Stimulated activated CD8-positive, alpha-beta memory T cell treated with anti-CD3 and anti-CD28 coated beads, Interleukin-4, amount 100 ng/mL, for 24 hours (primary cell): ENCODE data around the gene ISCA2.
"Not testable (repeated sequence)": the region's sequence is repeated elsewhere in the genome, so short reads cannot be mapped to it uniquely, and the experiment has no call there.

ENCODE experiments used
- DNase-seq: peaks from one replicate; pipeline ENCODE4 v3.0.0-alpha.2; 2020; ENCODE audit warnings: low read depth

ISCA2 gene

GRCh38 chr14:74493343-74494261 is at the start of gene ISCA2:
ISCA2 (plus strand) TSS chr14:74493765; CDS start chr14:74493775, 10 bp downstream.
- peak; percentile 100 for DNase-seq

- DNase-seq: no peak
These were observed 48.7 kb upstream of the ISCA2 start for GRCh38 chr14:74444866-74445265.

GRCh38 chr14:74454397-74454796 is 39.2 kb upstream of the ISCA2 start:
- not testable (repeated sequence) for DNase-seq

- DNase-seq: no peak
These were observed 36.6 kb upstream of the ISCA2 start for GRCh38 chr14:74456684-74457564.

GRCh38 chr14:74457565-74457895 is 36.0 kb upstream of the ISCA2 start:
- no peak for DNase-seq

- DNase-seq: peak; percentile 2
These were observed 34.1 kb upstream of the ISCA2 start for GRCh38 chr14:74459289-74459946.

GRCh38 chr14:74459976-74460375 is 33.6 kb upstream of the ISCA2 start:
- DNase-seq: no peak

- DNase-seq: no peak
These were observed 30.6 kb upstream of the ISCA2 start for GRCh38 chr14:74462993-74463392.

- DNase-seq: no peak
These were observed 29.9 kb upstream of the ISCA2 start for GRCh38 chr14:74463697-74464096.

- DNase-seq: no peak
These were observed 28.8 kb upstream of the ISCA2 start for GRCh38 chr14:74464785-74465184.

- DNase-seq: no peak
These were observed 28.2 kb upstream of the ISCA2 start for GRCh38 chr14:74465335-74465734.

- DNase-seq: no peak
These were observed 25.1 kb upstream of the ISCA2 start for GRCh38 chr14:74468513-74468912.

- no peak for DNase-seq
These were observed 23.7 kb upstream of the ISCA2 start for GRCh38 chr14:74469548-74470518.

GRCh38 chr14:74472601-74473000 is 21.0 kb upstream of the ISCA2 start:
- DNase-seq: no peak

- DNase-seq: no peak
These were observed 19.2 kb upstream of the ISCA2 start for GRCh38 chr14:74474376-74474775.

GRCh38 chr14:74475678-74476077 is 17.9 kb upstream of the ISCA2 start:
- no peak for DNase-seq

GRCh38 chr14:74476107-74476506 is 17.5 kb upstream of the ISCA2 start:
- DNase-seq: no peak

- no peak for DNase-seq
These were observed 17.0 kb upstream of the ISCA2 start for GRCh38 chr14:74476607-74477006.

- DNase-seq: no peak
These were observed 14.4 kb upstream of the ISCA2 start for GRCh38 chr14:74478996-74479635.

GRCh38 chr14:74480046-74480445 is 13.5 kb upstream of the ISCA2 start:
- no peak for DNase-seq

- no peak for DNase-seq
These were observed 11.0 kb upstream of the ISCA2 start for GRCh38 chr14:74482571-74482970.
